K562 (cell line): ENCODE results near the gene NMT1. TPM values are rescaled to one million over a fixed set of nuclear protein-coding genes. Genes with fewer than 3 reads are reported as not detected.

Experiments used
- CREBBP ChIP-seq: IDR thresholded peaks from one replicate; pipeline ENCODE4 v1.6.1; 2012; ENCODE audit warnings: low read depth, mild to moderate bottlenecking, control low read depth, inconsistent platforms, low read length
- CTBP1 ChIP-seq: fragments of 450-650 bp; IDR thresholded peaks from 2 replicates; pipeline ENCODE4 v1.6.1; 2016; ENCODE audit warnings: borderline replicate concordance
- DPF2 ChIP-seq: fragments of 450-650 bp; IDR thresholded peaks from 2 replicates; pipeline ENCODE4 v1.6.1; 2016
- ESRRA ChIP-seq: fragments of 450-650 bp; IDR thresholded peaks from 2 replicates; pipeline ENCODE4 v1.6.1; 2014; ENCODE audit warnings: low read depth, mild to moderate bottlenecking, moderate library complexity, borderline replicate concordance
- ETV5 ChIP-seq: sonication (generic); formaldehyde crosslinking; IDR thresholded peaks from 2 replicates; pipeline ENCODE4 v1.4.0; 2020; ENCODE audit warnings: low read depth, mild to moderate bottlenecking, missing genetic modification reagents
- GABPA ChIP-seq: fragments of 200-800 bp; sonication (Bioruptor generic); conservative IDR thresholded peaks from 2 replicates; pipeline ENCODE4 v1.6.1; 2016; ENCODE audit warnings: low read depth, missing genetic modification characterization, missing compliant biosample characterization
- GTF2B ChIP-seq: IDR thresholded peaks from 2 replicates; pipeline ENCODE4 v1.6.1; 2011; ENCODE audit not compliant: insufficient read length; ENCODE audit errors: extremely low read depth
- HDGF ChIP-seq: fragments of 450-650 bp; IDR thresholded peaks from 2 replicates; pipeline ENCODE4 v1.6.1; 2016
- KLF16 ChIP-seq: IDR thresholded peaks from 2 replicates; pipeline ENCODE4 v1.6.1; 2016; ENCODE audit warnings: antibody characterized with exemption
- MCM2 ChIP-seq: fragments of 450-650 bp; IDR thresholded peaks from 2 replicates; pipeline ENCODE4 v1.6.1; 2017; ENCODE audit warnings: low read depth, mild to moderate bottlenecking
- NR3C1 ChIP-seq: sonication (generic); formaldehyde crosslinking; IDR thresholded peaks from 2 replicates; pipeline ENCODE4 v1.8.1; 2022; ENCODE audit warnings: missing genetic modification reagents
- PTRF ChIP-seq: fragments of 450-650 bp; IDR thresholded peaks from 2 replicates; pipeline ENCODE4 v1.6.1; 2016; ENCODE audit warnings: mild to moderate bottlenecking, missing genetic modification characterization, missing compliant biosample characterization
- RERE ChIP-seq: sonication (generic); formaldehyde crosslinking; IDR thresholded peaks from 2 replicates; pipeline ENCODE4 v1.8.0; 2023; ENCODE audit warnings: missing genetic modification reagents, mild to moderate bottlenecking, borderline replicate concordance
- SMAD4 ChIP-seq: fragments of 250-450 bp; sonication (Bioruptor Pico); conservative IDR thresholded peaks from 2 replicates; pipeline ENCODE4 v1.8.0; 2021; ENCODE audit warnings: inconsistent platforms, mild to moderate bottlenecking, moderate library complexity
- TAF9B ChIP-seq: fragments of 450-650 bp; IDR thresholded peaks from 2 replicates; pipeline ENCODE4 v1.6.1; 2018; ENCODE audit warnings: mild to moderate bottlenecking; ENCODE audit not compliant: partially characterized antibody
- U2AF1 ChIP-seq: fragments of 200-400 bp; formaldehyde crosslinking; optimal IDR thresholded peaks from 2 replicates; pipeline ENCODE3; 2017; ENCODE audit warnings: mild to moderate bottlenecking, low read depth, low read length, moderate library complexity
- WHSC1 ChIP-seq: IDR thresholded peaks from one replicate; pipeline ENCODE4 v1.6.1; 2012; ENCODE audit warnings: low read length, control low read depth, inconsistent platforms
- ZBTB43 ChIP-seq: sonication (generic); formaldehyde crosslinking; IDR thresholded peaks from 2 replicates; pipeline ENCODE4 v1.8.0; 2023; ENCODE audit warnings: mild to moderate bottlenecking, missing genetic modification reagents
- ZNF184 ChIP-seq: sonication (generic); formaldehyde crosslinking; IDR thresholded peaks from 2 replicates; pipeline ENCODE4 v1.5.0; 2020; ENCODE audit warnings: missing genetic modification reagents
- ZNF644 ChIP-seq: fragments of 200-800 bp; sonication (Bioruptor generic); IDR thresholded peaks from 2 replicates; pipeline ENCODE4 v1.6.1; 2016; ENCODE audit warnings: low read depth, missing genetic modification characterization, missing compliant biosample characterization
- ZNF778 ChIP-seq: fragments of 450-650 bp; formaldehyde crosslinking; IDR thresholded peaks from 2 replicates; pipeline ENCODE4 v1.4.0; 2020; ENCODE audit warnings: mild to moderate bottlenecking, moderate library complexity
- ZSCAN29 ChIP-seq: fragments of 450-650 bp; IDR thresholded peaks from 2 replicates; pipeline ENCODE4 v1.6.1; 2017
- polyA plus RNA-seq, 8 experiments: library from polyadenylated mRNA; depleted of rRNA in 4 of 8; stranded (reverse) in 5 of 8; unstranded in 3 of 8; fragments of >200 nt; fragmentation: Nextera tagmentation in 2 of 8; fragmentation: Illumina TruSeq in 1 of 8; extraction: Ambion mirVana in 2 of 8; extraction: Trizol in 1 of 8; gene quantifications; 2 replicates each; pipeline versions ENCODE4 v1.2.1 to v1.2.3, GENCODE V29; 2011 to 2014; ENCODE audit warnings: inconsistent platforms in 1 of 8, missing spikeins in 1 of 8
- total RNA-seq, 7 experiments: library from RNA; depleted of rRNA in 6 of 7; stranded (reverse); fragments of >200 nt in 6 of 7; fragmentation: Illumina TruSeq in 2 of 7; extraction: Trizol in 2 of 7; gene quantifications; 2 replicates each; pipeline versions ENCODE4 v1.2.1 to v1.2.3, GENCODE V29; 2011 to 2021; ENCODE audit warnings: low replicate concordance in 1 of 7

NMT1 gene
- total and polyA plus RNA-seq, 9 of the 15 experiments (the other 6 are each of a cell fraction or from before 2014, with no cell fraction given), result 86.7 to 569 (median 213) TPM

- TF ChIP-seq PTRF (tag), result no peak
- no peak for TF ChIP-seq HDGF
- no peak for TF ChIP-seq MCM2
- no peak for TF ChIP-seq GTF2B
- 0 out of 2 replicates have a peak, but pooled peaks have one; percentile 45 for TF ChIP-seq SMAD4 (CRISPR knock-in tag)
- TF ChIP-seq KLF16, result no peak
- TF ChIP-seq DPF2, result no peak
- TF ChIP-seq WHSC1, result no peak
- TF ChIP-seq NR3C1 (CRISPR knock-in tag), result no peak
- TF ChIP-seq RERE (CRISPR knock-in tag), result no peak
- TF ChIP-seq CTBP1, result peak; percentile 86
- peak; percentile 71; the same call in 1 of the 2 replicates for TF ChIP-seq ETV5 (CRISPR knock-in tag)
- no peak for TF ChIP-seq ZNF778 (CRISPR knock-in tag)
- no peak for TF ChIP-seq GABPA
- TF ChIP-seq U2AF1, result no peak
- TF ChIP-seq ZNF184 (CRISPR knock-in tag), result no peak
- TF ChIP-seq CREBBP, result no peak
- peak; percentile 41; the same call in 1 of the 2 replicates for TF ChIP-seq ESRRA
- TF ChIP-seq ZBTB43 (CRISPR knock-in tag), result no peak
- no peak for TF ChIP-seq ZSCAN29
- TF ChIP-seq TAF9B, result no peak
- no peak for TF ChIP-seq ZNF644 (tag)
These were observed 39.4 kb upstream of the NMT1 start (continued) for GRCh38 chr17:45021607-45022287.
